H1 (cell line): Measurements from ENCODE around the gene MARCHF2. TPM values are rescaled to one million over a fixed set of nuclear protein-coding genes. Genes with fewer than 3 reads are reported as not detected.
"Not testable (repeated sequence)": the region's sequence is repeated elsewhere in the genome, so short reads cannot be mapped to it uniquely, and the experiment has no call there.

Experiments
- CTCF ChIA-PET: fragments of 300-600 bp; sonication (Branson Sonifier 250); formaldehyde crosslinking; loops from one replicate; lab custom pipeline; 2021; ENCODE audit not compliant: partially characterized antibody; lab: Charles Lee
- POLR2A ChIA-PET: fragments of 300-600 bp; sonication (Branson Sonifier 250); formaldehyde crosslinking; loops from one replicate; lab custom pipeline; 2021; ENCODE audit warnings: inconsistent platforms; ENCODE audit not compliant: partially characterized antibody; lab: Charles Lee
- DNase-seq, 2 experiments: peaks; one replicate each; pipeline versions ENCODE4 v3.0.0 to v3.0.0-alpha.2; 2010 to 2022; ENCODE audit warnings: low spot score in 2 of 2, low read depth in 1 of 2, mixed read lengths in 1 of 2
- FAIRE-seq: peaks from 2 replicates; lab custom pipeline; 2011; peaks lifted over from hg19 to GRCh38; lab: Jason Lieb, UNC
- H2AFZ ChIP-seq: 2 replicates; pipeline ENCODE4 v1.8.1; 2012; ENCODE audit warnings: low read length, inconsistent platforms
- H2AK5ac ChIP-seq: 2 replicates; pipeline ENCODE4 v1.6.1; 2013; ENCODE audit warnings: low read depth, low read length
- H2BK120ac ChIP-seq: replicated peaks from 2 replicates; pipeline ENCODE3; 2013; ENCODE audit warnings: low read depth, low read length, inconsistent platforms
- H2BK12ac ChIP-seq: 2 replicates; pipeline ENCODE4 v1.6.1; 2013; ENCODE audit warnings: low read depth, low read length
- H2BK15ac ChIP-seq: 2 replicates; pipeline ENCODE4 v1.6.1; 2013; ENCODE audit warnings: low read length
- H2BK20ac ChIP-seq: 2 replicates; pipeline ENCODE4 v1.6.1; 2013; ENCODE audit warnings: low read length
- H2BK5ac ChIP-seq: 2 replicates; pipeline ENCODE4 v1.6.1; 2013; ENCODE audit warnings: low read depth, low read length
- H3K14ac ChIP-seq: 2 replicates; pipeline ENCODE4 v1.6.1; 2013; ENCODE audit warnings: inconsistent platforms; ENCODE audit not compliant: insufficient read length
- H3K18ac ChIP-seq: 2 replicates; pipeline ENCODE4 v1.6.1; 2013; ENCODE audit warnings: low read length; ENCODE audit errors: extremely low read depth
- H3K23ac ChIP-seq: 2 replicates; pipeline ENCODE4 v1.6.1; 2013; ENCODE audit warnings: inconsistent platforms; ENCODE audit not compliant: insufficient read length
- H3K23me2 ChIP-seq: 2 replicates; pipeline ENCODE4 v1.6.1; 2013; ENCODE audit warnings: low read depth, low read length
- H3K27ac ChIP-seq: 2 replicates; pipeline ENCODE4 v1.6.1; 2011; ENCODE audit warnings: low read depth, low read length, inconsistent platforms
- H3K27me3 ChIP-seq, 4 experiments: replicated peaks in 1 of 4; 1 replicate in 1 of 4; 2 replicates in 3 of 4; pipeline versions ENCODE4 v1.6.1 to v1.8.1; 2011 to 2013; ENCODE audit warnings: low read length in 3 of 4, mild to moderate bottlenecking in 3 of 4, inconsistent platforms in 2 of 4, mixed read lengths in 2 of 4, moderate library complexity in 1 of 4; ENCODE audit not compliant: control insufficient read depth in 3 of 4, insufficient read depth in 3 of 4; ENCODE audit errors: extremely low read depth in 1 of 4
- H3K36me3 ChIP-seq, 4 experiments: 2 replicates each; pipeline versions ENCODE4 v1.6.1 to v1.8.1; 2011 to 2013; ENCODE audit warnings: mild to moderate bottlenecking in 4 of 4, low read length in 3 of 4, moderate library complexity in 2 of 4, control low read depth in 1 of 4, inconsistent platforms in 1 of 4; ENCODE audit not compliant: insufficient read depth in 4 of 4, control insufficient read depth in 2 of 4
- H3K4ac ChIP-seq: replicated peaks from 2 replicates; pipeline ENCODE3; 2013; ENCODE audit warnings: low read length, low read depth, mixed read lengths, inconsistent platforms; ENCODE audit not compliant: insufficient read length
- H3K4me1 ChIP-seq, 4 experiments: replicated peaks in 1 of 4; 1 replicate in 1 of 4; 2 replicates in 3 of 4; pipeline versions ENCODE4 v1.6.1 to v1.8.1; 2011 to 2013; ENCODE audit warnings: low read length in 3 of 4, inconsistent platforms in 2 of 4, mixed read lengths in 1 of 4; ENCODE audit not compliant: insufficient read depth in 4 of 4, control insufficient read depth in 3 of 4
- H3K4me2 ChIP-seq, 2 experiments: 2 replicates each; pipeline versions ENCODE4 v1.6.1 to v1.8.1; 2011 to 2013; ENCODE audit warnings: low read depth in 2 of 2, low read length in 2 of 2, control low read depth in 1 of 2, inconsistent platforms in 1 of 2, mild to moderate bottlenecking in 1 of 2; ENCODE audit not compliant: insufficient read depth in 1 of 2
- H3K4me3 ChIP-seq, 4 experiments: fragments of 200-600, 300-600 bp in 1 of 4; sonication (generic), shearing (Covaris generic), sonication (Bioruptor Twin) in 1 of 4; 2 replicates each; pipeline versions ENCODE4 v1.5.1 to v1.8.1; 2011 to 2016; ENCODE audit warnings: low read length in 4 of 4, low read depth in 3 of 4, control low read depth in 2 of 4, inconsistent platforms in 2 of 4, mild to moderate bottlenecking in 2 of 4, mixed read lengths in 1 of 4, moderate library complexity in 1 of 4; ENCODE audit not compliant: insufficient read depth in 2 of 4; ENCODE audit errors: extremely low read depth in 1 of 4
- H3K56ac ChIP-seq: replicated peaks from 2 replicates; pipeline ENCODE3; 2013; ENCODE audit warnings: low read depth, mild to moderate bottlenecking, mixed read lengths, low read length, inconsistent platforms; ENCODE audit not compliant: insufficient read length
- H3K79me1 ChIP-seq: 2 replicates; pipeline ENCODE4 v1.6.1; 2013; ENCODE audit warnings: low read depth, low read length, control low read depth
- H3K79me2 ChIP-seq, 2 experiments: 2 replicates each; pipeline versions ENCODE4 v1.6.1 to v1.8.1; 2012 to 2013; ENCODE audit warnings: low read length in 2 of 2, mild to moderate bottlenecking in 2 of 2, inconsistent platforms in 1 of 2; ENCODE audit not compliant: insufficient read depth in 2 of 2, control insufficient read depth in 1 of 2
- H3K9ac ChIP-seq, 4 experiments: replicated peaks in 1 of 4; 1 replicate in 1 of 4; 2 replicates in 3 of 4; pipeline versions ENCODE4 v1.6.1 to v1.8.1; 2011 to 2013; ENCODE audit warnings: low read depth in 3 of 4, low read length in 3 of 4, control low read depth in 2 of 4, mild to moderate bottlenecking in 2 of 4, moderate library complexity in 2 of 4, inconsistent platforms in 1 of 4; ENCODE audit errors: extremely low read depth in 1 of 4
- H3K9me3 ChIP-seq, 2 experiments: 2 replicates each; pipeline versions ENCODE4 v1.6.1 to v1.8.1; 2012 to 2013; ENCODE audit warnings: mild to moderate bottlenecking in 2 of 2, moderate library complexity in 2 of 2, control low read depth in 1 of 2, inconsistent platforms in 1 of 2, low read depth in 1 of 2, low read length in 1 of 2, mixed read lengths in 1 of 2; ENCODE audit not compliant: insufficient read depth in 2 of 2
- H4K20me1 ChIP-seq, 2 experiments: replicated peaks in 1 of 2; 2 replicates each; pipeline versions ENCODE3 to v1.8.1; 2011 to 2013; ENCODE audit warnings: inconsistent platforms in 2 of 2, low read length in 2 of 2, mild to moderate bottlenecking in 1 of 2; ENCODE audit not compliant: insufficient read depth in 2 of 2, control insufficient read depth in 1 of 2
- H4K5ac ChIP-seq: 2 replicates; pipeline ENCODE4 v1.6.1; 2013; ENCODE audit warnings: low read length, low read depth, mixed read lengths, inconsistent platforms; ENCODE audit not compliant: insufficient read length
- H4K8ac ChIP-seq: 2 replicates; pipeline ENCODE4 v1.8.0; 2013; ENCODE audit warnings: mild to moderate bottlenecking, moderate library complexity, low read length, inconsistent platforms; ENCODE audit not compliant: insufficient read depth; ENCODE audit errors: extremely low read depth
- H4K91ac ChIP-seq: replicated peaks from 2 replicates; pipeline ENCODE3; 2013; ENCODE audit warnings: low read length, mixed read lengths, inconsistent platforms; ENCODE audit not compliant: insufficient read length
- WGBS, 2 experiments: shearing (Covaris generic) in 1 of 2; methylation state at CpG; one replicate each; pipeline versions ENCODE4 v1.1.6 to v1.1.7; 2013 to 2015; ENCODE audit warnings: low lambda C conversion rate in 2 of 2, mixed read lengths in 2 of 2, inconsistent platforms in 1 of 2, low coverage in 1 of 2, missing lambda C conversion rate in 1 of 2; ENCODE audit not compliant: insufficient replicate concordance in 2 of 2, insufficient coverage in 1 of 2, insufficient read length in 1 of 2; ENCODE audit errors: extremely low coverage in 1 of 2, missing lambda C conversion rate in 1 of 2; 5-methylcytosine and 5-hydroxymethylcytosine counted together
- polyA plus RNA-seq, 7 experiments: library from polyadenylated mRNA; depleted of rRNA in 3 of 7; stranded (reverse) in 5 of 7; unstranded in 2 of 7; fragments of >200 nt in 5 of 7; fragments of 200-250 nt in 2 of 7; gene quantifications; 1 replicate in 5 of 7; 2 replicates in 1 of 7; 4 replicates in 1 of 7; pipeline versions ENCODE4 v1.2.1 to v1.2.3, GENCODE V29; 2011 to 2013; ENCODE audit warnings: missing spikeins in 2 of 7, mixed read lengths in 2 of 7
- total RNA-seq: library from RNA; stranded (reverse); fragmentation: NEBNext Ultra II Directional; extraction: Animal tissue kit (Norgen Biotek cat#: 25700); gene quantifications from 2 replicates; pipeline ENCODE4 v1.2.1, GENCODE V29; 2021

The MARCHF2 gene
- total and polyA plus RNA-seq, 2 of the 8 experiments (the other 6 are each of a cell fraction or from before 2014, with no cell fraction given): 18.5 to 46.2 TPM

DNA sequence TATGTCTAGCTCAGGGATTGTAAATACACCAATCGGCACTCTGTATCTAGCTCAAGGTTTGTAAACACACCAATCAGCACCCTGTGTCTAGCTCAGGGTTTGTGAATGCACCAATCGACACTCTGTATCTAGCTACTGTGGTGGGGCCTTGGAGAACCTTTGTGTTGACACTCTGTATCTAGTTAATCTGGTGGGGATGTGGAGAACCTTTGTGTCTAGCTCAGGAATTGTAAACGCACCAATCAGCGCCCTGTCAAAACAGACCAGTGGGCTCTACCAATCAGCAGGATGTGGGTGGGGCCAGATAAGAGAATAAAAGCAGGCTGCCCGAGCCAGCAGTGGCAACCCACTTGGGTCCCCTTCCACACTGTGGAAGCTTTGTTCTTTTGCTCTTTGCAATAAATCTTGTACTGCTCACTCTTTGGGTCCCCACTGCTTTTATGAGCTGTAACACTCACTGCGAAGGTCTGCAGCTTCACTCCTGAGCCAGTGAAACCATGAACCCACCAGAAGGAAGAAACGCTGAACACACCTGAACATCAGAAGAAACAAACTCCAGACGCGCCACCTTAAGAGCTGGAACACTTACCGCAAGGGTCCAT lies 36.6 kb upstream of the MARCHF2 start:
- not testable (repeated sequence) for H4K8ac ChIP-seq, H3K27me3 ChIP-seq, H3K79me1 ChIP-seq, H3K18ac ChIP-seq, H2AFZ ChIP-seq, H4K91ac ChIP-seq, H2BK20ac ChIP-seq, H3K36me3 ChIP-seq, H2BK120ac ChIP-seq, H3K4me2 ChIP-seq, H3K79me2 ChIP-seq, FAIRE-seq, H3K9ac ChIP-seq, H3K14ac ChIP-seq, H2BK5ac ChIP-seq, H3K9me3 ChIP-seq, H3K23ac ChIP-seq, H3K4me1 ChIP-seq, H2AK5ac ChIP-seq, H3K56ac ChIP-seq, H3K4ac ChIP-seq, H3K27ac ChIP-seq, H4K20me1 ChIP-seq, DNase-seq, H3K4me3 ChIP-seq, H2BK12ac ChIP-seq, H2BK15ac ChIP-seq, H3K23me2 ChIP-seq, H4K5ac ChIP-seq
- POLR2A ChIA-PET: interaction anchor here (0.9 to 2.8 kb wide), 6 partner anchors 10 to 84 kb away, joined by 3 to 17 read pairs (median 4); partner anchors contain the start of genes ANGPTL4 and RAB11B
- 90% methylated on average over 9 of the region's 10 CpGs; no CpG with 5 or more reads in 1 of the 2 experiments for WGBS, 2 experiments
- CTCF ChIA-PET: interaction anchor here (0.8 to 4.9 kb wide), 9 partner anchors 9 to 86 kb away, joined by 3 to 23 read pairs (median 4); partner anchors contain the start of gene ANGPTL4
